PC-3 (cell line): ENCODE results near the gene SMYD2. TPM values are rescaled to one million over a fixed set of nuclear protein-coding genes. Genes with fewer than 3 reads are reported as not detected.

Source experiments
- ATAC-seq: fragments of 200-7000 bp; cut with Tn5 transposase; 2 replicates; pipeline ENCODE4 v1.9.1; 2020; ENCODE audit warnings: mild to moderate bottlenecking, moderate library complexity
- BruUV-seq: library from RNA; stranded (reverse); fragments of 400-500 nt; replicated peaks from 2 replicates; lab custom pipeline; 2021; lab: Mats Ljungman, UMichigan
- CTCF ChIA-PET: fragments of 300-600 bp; sonication (Branson Sonifier 250); formaldehyde crosslinking; loops from one replicate; lab custom pipeline; 2022; ENCODE audit warnings: antibody characterized with exemption; lab: Charles Lee
- POLR2A ChIA-PET: fragments of 300-600 bp; sonication (Branson Sonifier 250); formaldehyde crosslinking; loops from one replicate; lab custom pipeline; 2022; ENCODE audit warnings: antibody characterized with exemption; ENCODE audit not compliant: unreplicated experiment; lab: Charles Lee
- DNase-seq: peaks from one replicate; pipeline ENCODE4 v3.0.0-alpha.2; 2015
- H2AFZ ChIP-seq: fragments of 300-600 bp; sonication (generic); 2 replicates; pipeline ENCODE4 v1.6.0; 2016; ENCODE audit warnings: antibody characterized with exemption, low read length
- H3F3A ChIP-seq: fragments of 300-600 bp; sonication (generic); one replicate; pipeline ENCODE4 v1.6.0; 2017; ENCODE audit warnings: antibody characterized with exemption, low read length, control low read depth, mild to moderate bottlenecking; ENCODE audit not compliant: unreplicated experiment
- H3K27ac ChIP-seq: fragments of 300-600 bp; sonication (generic); 2 replicates; pipeline ENCODE4 v1.5.1; 2016; ENCODE audit warnings: mild to moderate bottlenecking, low read length
- H3K27me3 ChIP-seq: fragments of 300-600 bp; sonication (generic); 2 replicates; pipeline ENCODE4 v1.6.1; 2016; ENCODE audit warnings: low read length, mixed read lengths
- H3K36me3 ChIP-seq: fragments of 300-600 bp; sonication (generic); 2 replicates; pipeline ENCODE4 v1.6.1; 2016; ENCODE audit warnings: low read depth, mixed run types, low read length, mixed read lengths
- H3K4me1 ChIP-seq: fragments of 300-600 bp; sonication (generic); 2 replicates; pipeline ENCODE4 v1.5.1; 2016; ENCODE audit warnings: low read length; ENCODE audit not compliant: insufficient read depth
- H3K4me2 ChIP-seq: fragments of 300-600 bp; sonication (generic); 2 replicates; pipeline ENCODE4 v1.6.0; 2016; ENCODE audit warnings: low read length
- H3K4me3 ChIP-seq: fragments of 300-600 bp; sonication (generic); 2 replicates; pipeline ENCODE4 v1.5.1; 2016; ENCODE audit warnings: mild to moderate bottlenecking, low read length, mixed read lengths
- H3K79me2 ChIP-seq: fragments of 300-600 bp; sonication (generic); 2 replicates; pipeline ENCODE4 v1.6.1; 2017; ENCODE audit warnings: low read length, mixed read lengths
- H3K9ac ChIP-seq: fragments of 300-600 bp; sonication (generic); 2 replicates; pipeline ENCODE4 v1.6.0; 2016; ENCODE audit warnings: mild to moderate bottlenecking, low read length
- H3K9me2 ChIP-seq: fragments of 300-600 bp; sonication (generic); replicated peaks from 2 replicates; pipeline ENCODE4 v1.6.1; 2016; ENCODE audit warnings: mixed run types, low read length, mixed read lengths
- H3K9me3 ChIP-seq: fragments of 300-600 bp; sonication (generic); 2 replicates; pipeline ENCODE4 v1.6.1; 2016; ENCODE audit warnings: low read length, mixed read lengths
- H4K20me1 ChIP-seq: fragments of 300-600 bp; sonication (generic); 2 replicates; pipeline ENCODE4 v1.6.1; 2016; ENCODE audit warnings: low read length, mixed read lengths
- CTCF ChIP-seq: fragments of 300-600 bp; sonication (generic); conservative IDR thresholded peaks from 2 replicates; pipeline ENCODE4 v1.5.1; 2017; ENCODE audit warnings: antibody characterized with exemption, low read depth, mild to moderate bottlenecking, low read length
- EZH2 ChIP-seq: fragments of 300-600 bp; sonication (generic); IDR thresholded peaks from one replicate; pipeline ENCODE4 v1.6.1; 2017; ENCODE audit warnings: antibody characterized with exemption, mild to moderate bottlenecking, low read length; ENCODE audit not compliant: unreplicated experiment
- EZH2phosphoT487 ChIP-seq: fragments of 300-600 bp; sonication (generic); IDR thresholded peaks from 2 replicates; pipeline ENCODE4 v1.6.1; 2018; ENCODE audit warnings: mild to moderate bottlenecking, antibody characterized with exemption, low read length, borderline replicate concordance
- intact Hi-C: fragments of 100-400 bp; cut with micrococcal nuclease; formaldehyde crosslinking; loops from 2 replicates; pipeline ENCODE4 v1.9.0; 2023
- total RNA-seq: library from RNA; depleted of rRNA; stranded (reverse); fragments of >200 nt; gene quantifications from 2 replicates; pipeline ENCODE4 v1.2.3, GENCODE V29; 2014

The SMYD2 gene
- total RNA-seq, 1 experiment from 2014 or later, result 124 TPM

DNA sequence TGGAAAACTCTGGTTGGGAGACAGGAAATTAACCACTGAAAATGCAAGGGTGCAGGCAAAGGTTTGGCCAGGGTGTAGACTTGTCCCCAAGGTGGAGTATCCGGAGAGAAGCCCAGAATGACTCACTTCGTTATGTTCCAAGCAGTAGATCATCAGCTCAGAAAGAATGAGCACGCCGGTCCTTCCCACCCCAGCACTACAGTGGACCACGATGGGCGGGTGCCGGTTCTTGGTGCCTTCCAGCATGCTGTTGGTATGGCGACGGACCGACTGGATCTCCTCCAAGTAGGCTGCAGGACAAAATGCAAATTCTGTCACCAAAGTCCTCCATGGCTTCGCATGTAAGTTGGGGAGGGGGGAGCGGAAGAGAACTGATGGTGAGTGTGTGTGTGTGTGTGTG is 83.4 kb downstream of the SMYD2 start:
- Histone ChIP-seq H4K20me1 (no peaks in the 10 kb centered on the region), H3F3A (no peaks in the 10 kb centered on the region), H3K9ac (no peak overlapping the region), H3K9me2 (no peaks in the 10 kb centered on the region), H3K4me3 (no peak overlapping the region), H3K4me1 (no peaks in the 10 kb centered on the region), H3K4me2 (no peak overlapping the region), H3K79me2 (no peaks in the 10 kb centered on the region), H3K27ac (no peak overlapping the region), H3K9me3 (no peaks in the 10 kb centered on the region), H3K27me3 (no peaks in the 10 kb centered on the region), H3K36me3 (peaks cover 52% of the 10 kb centered on the region), H2AFZ (no peak overlapping the region)
- ATAC-seq, result no peak
- TF ChIP-seq EZH2phosphoT487, result no peak
- TF ChIP-seq EZH2, result no peak
- ChIA-PET CTCF (no interaction called here), POLR2A (no interaction called here)
- BruUV-seq, result no TSS peak
- DNase-seq, result no peak
- intact Hi-C loops, result no loop called here

DNA sequence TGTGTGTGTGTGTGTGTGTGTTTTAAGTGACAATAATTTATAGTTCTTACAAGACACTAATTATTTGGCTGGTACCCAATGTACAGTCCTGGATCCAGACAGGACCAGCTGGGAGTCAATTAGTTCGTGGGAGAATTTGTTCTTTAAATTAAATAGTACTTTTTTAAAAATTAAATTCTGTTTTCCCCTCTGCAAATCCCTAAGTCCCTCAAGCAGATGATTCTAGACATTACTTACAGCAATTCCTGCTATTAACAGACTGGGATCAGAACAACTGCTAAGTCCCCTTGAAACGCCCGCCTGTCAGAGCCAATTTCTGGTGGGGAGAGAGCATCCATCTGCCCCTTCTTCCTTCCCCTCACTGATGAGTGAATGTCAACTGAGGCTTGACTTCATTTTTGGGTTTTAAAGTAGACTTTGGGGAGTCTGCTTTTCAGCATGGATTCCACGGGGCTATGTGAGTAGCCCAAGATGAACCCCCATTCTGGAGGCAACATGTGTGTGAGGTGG is 83.9 kb downstream of the SMYD2 start:
- Histone ChIP-seq H4K20me1 (no peaks in the 10 kb centered on the region), H3K27me3 (no peaks in the 10 kb centered on the region), H3K4me3 (no peak overlapping the region), H3K27ac (no peak overlapping the region), H3K36me3 (peaks cover 49% of the 10 kb centered on the region), H2AFZ (no peak overlapping the region), H3K79me2 (no peaks in the 10 kb centered on the region), H3K9me3 (no peaks in the 10 kb centered on the region), H3K4me2 (no peak overlapping the region), H3K9me2 (no peaks in the 10 kb centered on the region), H3K4me1 (no peaks in the 10 kb centered on the region), H3F3A (no peaks in the 10 kb centered on the region), H3K9ac (no peak overlapping the region)
- ATAC-seq (no peak), DNase-seq (no peak)
- BruUV-seq, result no TSS peak
- POLR2A ChIA-PET, result no interaction called here
- intact Hi-C loops, result no loop called here
- TF ChIP-seq CTCF (no peak), EZH2phosphoT487 (no peak), EZH2 (no peak)
- CTCF ChIA-PET, result no interaction called here

DNA sequence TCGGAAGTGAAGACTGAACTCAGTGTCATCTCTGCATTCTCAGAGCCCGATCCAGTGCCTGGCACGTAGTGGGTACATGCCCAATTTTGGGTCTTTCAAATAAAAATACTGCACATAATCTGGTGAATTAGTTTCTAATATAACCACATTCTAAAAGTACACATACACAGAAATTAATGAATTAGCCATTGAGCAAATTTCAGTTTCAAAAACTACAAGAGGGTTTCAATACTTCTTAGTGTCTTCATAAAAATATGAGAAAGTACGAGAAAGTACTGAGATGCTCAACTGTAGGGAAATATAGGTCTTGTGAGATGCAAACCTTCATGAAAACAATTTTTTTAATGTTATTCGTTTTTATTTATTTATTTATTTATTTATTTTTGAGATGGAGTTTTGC is 86.9 kb downstream of the SMYD2 start:
- no peak for DNase-seq
- Histone ChIP-seq H3K36me3 (peaks cover 31% of the 10 kb centered on the region), H3K4me3 (no peak overlapping the region), H2AFZ (no peak overlapping the region), H3K9me2 (no peaks in the 10 kb centered on the region), H3K4me2 (no peak overlapping the region), H3K9me3 (no peaks in the 10 kb centered on the region), H4K20me1 (no peaks in the 10 kb centered on the region), H3K27me3 (no peaks in the 10 kb centered on the region), H3F3A (no peaks in the 10 kb centered on the region), H3K27ac (no peak overlapping the region), H3K9ac (no peak overlapping the region), H3K79me2 (no peaks in the 10 kb centered on the region), H3K4me1 (no peaks in the 10 kb centered on the region)
- no peak for ATAC-seq
- no TSS peak for BruUV-seq
- ChIA-PET CTCF (no interaction called here), POLR2A (no interaction called here)
- no peak for TF ChIP-seq EZH2
- TF ChIP-seq EZH2phosphoT487, result no peak
- TF ChIP-seq CTCF, result no peak
- intact Hi-C loops, result no loop called here
